Tibial artery (tissue), 4 donors: ENCODE measurements around the gene LGI2.

Experiments
- DNase-seq, 2 donors: peaks; one replicate each; pipeline ENCODE4 v3.0.0-alpha.2; 2019
- H3K27ac ChIP-seq, 2 donors: fragments of 200-600 bp; sonication (generic) in 1 of 2; 1 replicate in 1 of 2; 2 replicates in 1 of 2; pipeline ENCODE4 v1.5.1; 2018 to 2019; ENCODE audit warnings: mild to moderate bottlenecking in 1 of 2
- H3K27me3 ChIP-seq, 2 donors: fragments of 200-600 bp; sonication (generic) in 1 of 2; one replicate each; pipeline versions ENCODE4 v1.5.1 to v1.6.0; 2016 to 2019
- H3K36me3 ChIP-seq, 3 donors: fragments of 200-600 bp; sonication (generic) in 2 of 3; one replicate each; pipeline ENCODE4 v1.5.1; 2016 to 2019; ENCODE audit warnings: mild to moderate bottlenecking in 2 of 3
- H3K4me1 ChIP-seq, 4 donors: fragments of 200-600 bp; sonication (generic) in 2 of 4; 1 replicate in 3 of 4; 2 replicates in 1 of 4; pipeline ENCODE4 v1.5.1; 2016 to 2019
- H3K4me3 ChIP-seq, 2 donors: fragments of 200-600 bp; sonication (generic) in 1 of 2; 1 replicate in 1 of 2; 2 replicates in 1 of 2; pipeline ENCODE4 v1.5.1; 2018 to 2019; ENCODE audit warnings: mild to moderate bottlenecking in 2 of 2
- H3K9me3 ChIP-seq, 3 donors: fragments of 200-600 bp; sonication (generic) in 1 of 3; one replicate each; pipeline ENCODE4 v1.5.1; 2016 to 2019
- CTCF ChIP-seq, 2 experiments: fragments of 200-600 bp in 1 of 2; fragments of 450-650 bp in 1 of 2; IDR thresholded peaks; one replicate each; pipeline ENCODE4 v1.5.1; 2017 to 2019; ENCODE audit warnings: antibody characterized with exemption in 2 of 2, mild to moderate bottlenecking in 1 of 2, moderate library complexity in 1 of 2
- intact Hi-C: fragments of 100-400 bp; cut with DNase I; formaldehyde crosslinking; loops from one replicate; pipeline ENCODE4 v1.15.0; 2023; ENCODE audit warnings: low total_unique reads

LGI2 gene

DNA sequence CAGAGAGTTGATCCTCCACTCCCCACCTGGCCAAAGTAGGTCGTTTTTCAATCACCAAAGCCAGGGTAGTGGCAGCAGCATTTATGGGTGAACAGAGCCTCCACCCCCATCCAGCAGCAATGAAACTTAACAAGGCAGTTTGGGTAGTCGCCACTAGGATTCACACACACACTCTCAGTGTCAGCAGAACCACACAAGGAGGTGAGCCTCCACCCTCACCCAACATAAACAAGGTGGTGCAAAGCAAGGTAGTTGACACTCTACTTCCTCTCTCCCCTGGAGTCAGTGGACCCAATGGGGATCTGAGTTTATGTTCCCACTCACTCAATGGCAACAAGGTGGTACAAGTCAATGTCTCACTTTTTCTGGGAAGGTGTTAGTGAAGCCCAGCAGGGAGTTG is 67.5 kb downstream of the LGI2 start:
- no peaks in the 10 kb centered on the region for H3K36me3 ChIP-seq
- H3K27ac ChIP-seq: no peak overlapping the region
- no peaks in the 10 kb centered on the region for H3K27me3 ChIP-seq
- intact Hi-C loops: no loop called here
- no peak for TF ChIP-seq CTCF (IDR thresholded peaks at IDR 0.05)
- no peaks in the 10 kb centered on the region for H3K4me1 ChIP-seq
- H3K9me3 ChIP-seq: no peaks in the 10 kb centered on the region
- DNase-seq: no peak
- H3K4me3 ChIP-seq: no peak overlapping the region

DNA sequence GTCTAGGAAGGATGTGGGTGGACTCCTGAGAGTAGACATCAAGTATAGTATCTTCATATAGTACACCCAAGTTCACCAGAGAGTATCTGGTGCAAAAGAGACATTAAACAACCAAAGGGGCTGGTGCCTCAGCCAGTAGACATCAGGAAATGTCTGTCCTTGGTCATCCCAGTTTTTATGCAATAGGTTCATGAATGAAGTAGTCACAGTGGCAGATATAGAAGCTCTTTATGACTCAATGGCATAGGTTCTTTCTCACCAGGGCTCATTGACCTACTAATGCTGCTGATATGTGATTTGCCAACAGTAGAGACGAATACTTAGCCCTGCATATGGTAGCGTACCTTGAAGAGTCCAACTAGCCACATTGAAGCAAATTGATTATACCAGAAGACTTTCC is 72.9 kb downstream of the LGI2 start:
- H3K4me1 ChIP-seq: no peaks in the 10 kb centered on the region
- no peak for TF ChIP-seq CTCF (IDR thresholded peaks at IDR 0.05)
- DNase-seq: no peak
- intact Hi-C loops: no loop called here
- H3K4me3 ChIP-seq: no peak overlapping the region
- H3K9me3 ChIP-seq: peaks cover 0 to 11% (median 9%) of the 10 kb centered on the region in 3 donors
- H3K27ac ChIP-seq: no peak overlapping the region
- no peaks in the 10 kb centered on the region for H3K36me3 ChIP-seq
- no peaks in the 10 kb centered on the region for H3K27me3 ChIP-seq

GRCh38 chr4:24956763-24957162 is 74.0 kb downstream of the LGI2 start:
- Histone ChIP-seq H3K27ac (no peak overlapping the region), H3K4me3 (no peak overlapping the region), H3K36me3 (no peaks in the 10 kb centered on the region), H3K9me3 (peaks cover 0 to 11% (median 9%) of the 10 kb centered on the region in 3 donors), H3K4me1 (no peaks in the 10 kb centered on the region), H3K27me3 (no peaks in the 10 kb centered on the region)
- DNase-seq: no peak
- no peak for TF ChIP-seq CTCF (IDR thresholded peaks at IDR 0.05)
- intact Hi-C loops: no loop called here

DNA sequence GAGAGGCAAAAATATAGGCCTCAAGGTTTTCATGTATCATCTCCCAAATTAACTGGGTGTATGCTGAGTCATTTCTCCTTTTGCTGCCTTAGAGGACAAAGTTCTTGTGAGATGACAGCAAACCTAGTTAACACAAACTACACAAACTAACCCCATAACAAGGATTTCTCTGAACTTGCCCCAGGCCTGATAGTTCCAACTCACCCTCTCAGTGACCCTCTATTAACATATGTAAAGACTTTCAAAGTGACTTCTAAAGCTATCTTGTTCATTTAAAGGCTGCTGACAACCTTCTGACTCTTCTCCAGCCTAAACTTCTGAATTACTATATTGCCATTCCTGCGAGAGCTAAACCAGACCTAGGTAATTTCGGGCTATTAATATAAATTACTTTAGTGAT is 74.7 kb downstream of the LGI2 start:
- intact Hi-C loops: no loop called here
- no peak for TF ChIP-seq CTCF (IDR thresholded peaks at IDR 0.05)
- H3K4me1 ChIP-seq: no peaks in the 10 kb centered on the region
- no peak overlapping the region for H3K27ac ChIP-seq
- no peaks in the 10 kb centered on the region for H3K36me3 ChIP-seq
- no peaks in the 10 kb centered on the region for H3K27me3 ChIP-seq
- no peak overlapping the region for H3K4me3 ChIP-seq
- DNase-seq: no peak
- H3K9me3 ChIP-seq: peaks cover 0 to 11% (median 9%) of the 10 kb centered on the region in 3 donors

- no peak for DNase-seq
- Histone ChIP-seq H3K4me1 (no peaks in the 10 kb centered on the region), H3K27me3 (no peaks in the 10 kb centered on the region), H3K4me3 (no peak overlapping the region), H3K9me3 (peaks cover 0 to 11% (median 9%) of the 10 kb centered on the region in 3 donors), H3K36me3 (no peaks in the 10 kb centered on the region), H3K27ac (no peak overlapping the region)
- no peak for TF ChIP-seq CTCF (IDR thresholded peaks at IDR 0.05)
- intact Hi-C loops: no loop called here
Observed at GRCh38 chr4:24952667-24953066, 78.1 kb downstream of the LGI2 start.

GRCh38 chr4:24949970-24950369 is 80.8 kb downstream of the LGI2 start:
- no peak overlapping the region for H3K27ac ChIP-seq
- no peaks in the 10 kb centered on the region for H3K27me3 ChIP-seq
- no peak for TF ChIP-seq CTCF (IDR thresholded peaks at IDR 0.05)
- no peak overlapping the region for H3K4me3 ChIP-seq
- no peaks in the 10 kb centered on the region for H3K36me3 ChIP-seq
- intact Hi-C loops: no loop called here
- H3K9me3 ChIP-seq: peaks cover 0 to 11% (median 9%) of the 10 kb centered on the region in 3 donors
- no peak for DNase-seq
- no peaks in the 10 kb centered on the region for H3K4me1 ChIP-seq
